Heart left ventricle (tissue), 16 donors: ENCODE data around the gene TRHDE. TPM values are rescaled to one million over a fixed set of nuclear protein-coding genes. Genes with fewer than 3 reads are reported as not detected.

ENCODE experiments used
- ATAC-seq, 4 donors: fragments of 200-7000 bp; cut with Tn5 transposase; one replicate each; pipeline ENCODE4 v1.9.1; 2020 to 2022; ENCODE audit warnings: moderate library complexity in 4 of 4, mild to moderate bottlenecking in 3 of 4, moderate number of reproducible peaks in 1 of 4
- DNase-seq, 5 donors: peaks; one replicate each; pipeline ENCODE4 v3.0.0-alpha.2; 2020
- H3K27ac ChIP-seq, 12 donors: fragments of 200-600 bp; sonication (generic) in 4 of 12; one replicate each; pipeline versions ENCODE4 v1.5.0 to v1.8.0; 2016 to 2022; ENCODE audit warnings: mild to moderate bottlenecking in 2 of 12
- H3K27me3 ChIP-seq, 9 donors: fragments of 200-600 bp; sonication (generic) in 2 of 9; one replicate each; pipeline versions ENCODE4 v1.5.1 to v1.8.0; 2016 to 2022; ENCODE audit warnings: mild to moderate bottlenecking in 3 of 9
- H3K36me3 ChIP-seq, 9 donors: fragments of 200-600 bp; sonication (generic) in 2 of 9; one replicate each; pipeline versions ENCODE4 v1.5.0 to v1.8.0; 2018 to 2022; ENCODE audit warnings: mild to moderate bottlenecking in 2 of 9
- H3K4me1 ChIP-seq, 12 donors: fragments of 200-600 bp; sonication (generic) in 4 of 12; one replicate each; pipeline versions ENCODE4 v1.5.0 to v1.8.0; 2016 to 2022; ENCODE audit warnings: mild to moderate bottlenecking in 3 of 12
- H3K4me3 ChIP-seq, 12 donors: fragments of 200-600 bp; sonication (generic) in 4 of 12; one replicate each; pipeline versions ENCODE4 v1.5.0 to v1.8.0; 2017 to 2022; ENCODE audit warnings: mild to moderate bottlenecking in 9 of 12, moderate library complexity in 4 of 12
- H3K9me3 ChIP-seq, 12 donors: fragments of 200-600 bp; sonication (generic) in 4 of 12; one replicate each; pipeline versions ENCODE4 v1.5.0 to v1.8.0; 2016 to 2022; ENCODE audit warnings: mild to moderate bottlenecking in 1 of 12
- POLR2A ChIP-seq, 2 donors: fragments of 450-650 bp; IDR thresholded peaks; one replicate each; pipeline ENCODE4 v1.6.1; 2017; ENCODE audit warnings: antibody characterized with exemption in 2 of 2, mild to moderate bottlenecking in 2 of 2, moderate library complexity in 2 of 2
- WGBS, 4 donors: extraction: QIAGEN DNeasy Blood & Tissue Kit in 2 of 4; methylation state at CpG; one replicate each; pipeline versions ENCODE4 v1.1.5 to v1.1.7; 2013 to 2018; 5-methylcytosine and 5-hydroxymethylcytosine counted together
- intact Hi-C, 10 donors: fragments of 100-400 bp; cut with DNase I; formaldehyde crosslinking; loops; one replicate each; pipeline versions ENCODE4 v1.11.1 to v1.14.2; 2022
- polyA plus RNA-seq, 2 donors: library from polyadenylated mRNA; stranded (reverse); fragments of 200-250 nt; gene quantifications; one replicate each; pipeline ENCODE4 v1.2.3, GENCODE V29; 2013
- total RNA-seq, 9 donors: library from RNA; depleted of rRNA in 2 of 9; stranded (reverse); fragments of >200 nt in 2 of 9; fragmentation: NEBNext Ultra II Directional in 3 of 9; extraction: Animal tissue kit (Norgen Biotek cat#: 25700) in 3 of 9; gene quantifications; one replicate each; pipeline versions ENCODE4 v1.1.0 to v1.2.4, GENCODE V29; 2016 to 2023
- TF ChIP-seq, protein P1 (sequence below), 12 donors: fragments of 200-600 bp; sonication (generic) in 4 of 12; IDR thresholded peaks; one replicate each; pipeline versions ENCODE4 v1.5.0 to v1.8.0; 2018 to 2022; ENCODE audit warnings: antibody characterized with exemption in 12 of 12, mild to moderate bottlenecking in 5 of 12
- donor health status: ischemic (EF 13 %, LVEDD 7.1; RV severe dilation, severe dysfunction).
- donor health status: healthy with polysubstance abuse.
- donor health status: DM: no; HTN: yes; CAD: no.
- donor health status: DM: no; HTN: no; CAD: no.
- donor health status: ischemic (EF 25% LVEDD 6.9; RV normal size, moderate dysfunction).
- donor health status: ischemic (EF 25% LVEDD 5.7; RV mildly dilated, moderate dysfunction).
- donor health status: healthy.
- donor health status: DM: yes; HTN: yes; CAD: no.
- donor health status: ischemic (EF 35%, LVEDD 5.7; RV mildly dilated, moderate dysfunction).
- donor health status: nonischemic (EF 11% LVEDD 7.7; RV severe dilation, severe dysfunction).
- donor health status: DM: yes; HTN: yes; CAD: no.
- donor health status: PGD.
- donor health status: ischemic (EF 29% LVEDD 5.4; RV normal size, mild dysfunction).
- donor health status: nonischemic (EF 23%, LVEDD 6.1; RV moderate dilation, normal function).

Gene TRHDE
- total and polyA plus RNA-seq, 11 donors = 0.01 to 3.1 (median 0.28) TPM; not detected in 1

DNA sequence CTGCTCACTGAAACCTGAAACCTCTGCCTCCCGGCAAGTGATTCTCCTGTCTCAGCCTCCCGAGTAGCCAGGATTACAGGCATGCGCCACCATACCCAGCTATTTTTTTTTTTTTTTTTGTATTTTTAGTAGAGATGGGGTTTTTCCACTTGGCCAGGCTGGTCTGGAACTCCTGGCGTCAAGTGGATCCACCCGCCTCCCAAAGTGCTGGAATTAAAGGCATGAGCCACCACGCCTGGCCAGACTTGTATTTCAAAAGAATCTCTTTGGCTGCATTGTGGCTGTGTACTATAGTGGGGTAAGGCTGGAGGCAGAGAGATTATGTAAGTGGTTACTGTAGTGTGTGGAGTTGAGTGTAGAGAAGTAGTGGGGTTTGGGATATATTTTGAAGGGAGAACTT lies 35.1 kb downstream of the TRHDE start:
- no peak for TF ChIP-seq POLR2A (IDR thresholded peaks at IDR 0.05)
- TF ChIP-seq, protein P1, sequence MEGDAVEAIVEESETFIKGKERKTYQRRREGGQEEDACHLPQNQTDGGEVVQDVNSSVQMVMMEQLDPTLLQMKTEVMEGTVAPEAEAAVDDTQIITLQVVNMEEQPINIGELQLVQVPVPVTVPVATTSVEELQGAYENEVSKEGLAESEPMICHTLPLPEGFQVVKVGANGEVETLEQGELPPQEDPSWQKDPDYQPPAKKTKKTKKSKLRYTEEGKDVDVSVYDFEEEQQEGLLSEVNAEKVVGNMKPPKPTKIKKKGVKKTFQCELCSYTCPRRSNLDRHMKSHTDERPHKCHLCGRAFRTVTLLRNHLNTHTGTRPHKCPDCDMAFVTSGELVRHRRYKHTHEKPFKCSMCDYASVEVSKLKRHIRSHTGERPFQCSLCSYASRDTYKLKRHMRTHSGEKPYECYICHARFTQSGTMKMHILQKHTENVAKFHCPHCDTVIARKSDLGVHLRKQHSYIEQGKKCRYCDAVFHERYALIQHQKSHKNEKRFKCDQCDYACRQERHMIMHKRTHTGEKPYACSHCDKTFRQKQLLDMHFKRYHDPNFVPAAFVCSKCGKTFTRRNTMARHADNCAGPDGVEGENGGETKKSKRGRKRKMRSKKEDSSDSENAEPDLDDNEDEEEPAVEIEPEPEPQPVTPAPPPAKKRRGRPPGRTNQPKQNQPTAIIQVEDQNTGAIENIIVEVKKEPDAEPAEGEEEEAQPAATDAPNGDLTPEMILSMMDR (IDR thresholded peaks at IDR 0.05) = no peak
- H3K9me3 ChIP-seq = no peaks in the 10 kb centered on the region
- H3K27me3 ChIP-seq = peaks cover 0 to 5% (median 0%) of the 10 kb centered on the region in 9 donors
- no peak overlapping the region for H3K4me3 ChIP-seq
- no peak for DNase-seq
- H3K4me1 ChIP-seq = no peaks in the 10 kb centered on the region
- H3K27ac ChIP-seq = no peak overlapping the region
- intact Hi-C loops = no loop called here
- WGBS, 4 donors = 82 to 90% (median 85%) methylated on average over 6 of the region's 6 CpGs
- no peak for ATAC-seq
- no peaks in the 10 kb centered on the region for H3K36me3 ChIP-seq

DNA sequence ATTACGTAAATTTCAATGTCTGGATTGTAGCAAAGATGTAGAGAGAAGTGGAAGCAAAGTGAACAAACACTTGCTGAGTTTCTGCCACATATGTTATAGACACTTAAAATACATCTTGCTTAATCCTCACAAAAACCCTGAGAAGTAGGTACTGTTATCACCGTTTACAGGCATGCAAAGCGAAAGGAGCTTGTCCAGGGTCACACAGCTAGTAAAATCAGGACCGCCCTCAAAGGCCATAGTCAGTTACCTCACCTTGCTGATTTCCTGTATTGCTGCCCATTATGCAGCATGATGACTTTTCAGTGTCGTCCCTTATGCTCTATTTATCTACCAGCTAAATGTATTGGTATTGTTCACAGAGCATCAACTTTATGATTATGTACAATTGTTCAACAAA lies 39.8 kb downstream of the TRHDE start:
- intact Hi-C loops = no loop called here
- TF ChIP-seq, protein P1 (IDR thresholded peaks at IDR 0.05) = no peak
- TF ChIP-seq POLR2A (IDR thresholded peaks at IDR 0.05) = no peak
- 67 to 76% (median 75%) methylated on average over 5 of the region's 5 CpGs for WGBS, 4 donors
- DNase-seq = no peak
- H3K9me3 ChIP-seq = no peaks in the 10 kb centered on the region
- H3K27ac ChIP-seq = no peak overlapping the region
- H3K4me3 ChIP-seq = no peak overlapping the region
- H3K27me3 ChIP-seq = peaks cover 0 to 5% (median 0%) of the 10 kb centered on the region in 9 donors
- no peaks in the 10 kb centered on the region for H3K36me3 ChIP-seq
- no peak for ATAC-seq
- no peaks in the 10 kb centered on the region for H3K4me1 ChIP-seq

DNA sequence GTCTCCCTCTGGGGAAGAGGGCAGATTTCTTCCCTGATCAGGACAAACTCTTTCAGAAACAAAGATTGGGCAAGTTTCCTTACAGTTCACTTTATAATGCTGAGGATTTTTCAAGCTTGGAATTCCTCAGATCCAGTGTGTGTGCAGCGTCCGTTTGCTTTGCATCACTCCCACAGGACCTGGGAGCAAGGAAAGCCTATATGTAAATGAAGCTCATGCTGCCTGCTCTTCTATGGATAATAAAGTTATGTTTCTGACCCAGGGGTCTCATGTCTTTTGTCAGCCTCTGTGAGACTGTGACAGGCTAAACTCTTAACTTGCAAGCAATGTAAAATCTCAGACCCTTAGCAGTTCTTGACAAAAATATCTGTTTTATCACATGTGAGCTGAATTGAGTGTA lies 41.6 kb downstream of the TRHDE start:
- TF ChIP-seq, protein P1 (IDR thresholded peaks at IDR 0.05) = no peak
- no peak for TF ChIP-seq POLR2A (IDR thresholded peaks at IDR 0.05)
- Histone ChIP-seq H3K36me3 (no peaks in the 10 kb centered on the region), H3K9me3 (no peaks in the 10 kb centered on the region), H3K27ac (no peak overlapping the region), H3K4me3 (no peak overlapping the region), H3K4me1 (no peaks in the 10 kb centered on the region), H3K27me3 (no peaks in the 10 kb centered on the region)
- no peak for DNase-seq
- no peak for ATAC-seq
- intact Hi-C loops = no loop called here
- 21 to 45% (median 27%) methylated on average over 2 of the region's 2 CpGs for WGBS, 4 donors

DNA sequence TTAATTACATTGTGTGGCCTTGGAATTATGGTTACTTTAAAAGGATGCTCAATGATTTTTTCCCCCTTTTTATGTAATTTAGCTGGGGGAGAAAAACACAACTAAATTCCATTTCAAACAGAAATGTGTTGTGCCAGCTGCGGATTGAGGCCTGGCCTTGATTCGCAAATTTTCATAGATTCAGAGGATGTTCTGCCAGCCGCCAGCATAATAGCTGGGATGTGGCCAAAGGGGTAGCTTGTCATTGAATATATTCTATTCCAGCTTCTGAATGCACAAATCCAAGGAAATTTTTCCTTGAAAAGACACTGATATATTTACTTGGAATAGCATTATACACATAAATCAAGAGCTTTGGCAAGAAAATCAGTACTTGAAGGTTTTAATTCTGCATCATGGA lies 43.7 kb downstream of the TRHDE start:
- no peak for TF ChIP-seq POLR2A (IDR thresholded peaks at IDR 0.05)
- TF ChIP-seq, protein P1 (IDR thresholded peaks at IDR 0.05) = no peak
- ATAC-seq (no peak), DNase-seq (no peak)
- Histone ChIP-seq H3K4me3 (no peak overlapping the region), H3K27ac (no peak overlapping the region), H3K36me3 (no peaks in the 10 kb centered on the region), H3K4me1 (no peaks in the 10 kb centered on the region), H3K9me3 (no peaks in the 10 kb centered on the region), H3K27me3 (no peaks in the 10 kb centered on the region)
- WGBS, 4 donors = 86 to 100% (median 94%) methylated on average over 3 of the region's 3 CpGs
- intact Hi-C loops = no loop called here
